SK-N-MC (cell line): ENCODE results near the gene RPL14.

Source experiments
- EZH2 ChIP-seq: fragments of 200-600 bp; sonication (generic); IDR thresholded peaks from one replicate; pipeline ENCODE4 v1.6.1; 2017; ENCODE audit warnings: antibody characterized with exemption
- FOXP2 ChIP-seq: optimal IDR thresholded peaks from 2 replicates; pipeline ENCODE3; 2011; ENCODE audit warnings: mild to moderate bottlenecking, moderate library complexity; ENCODE audit not compliant: insufficient read depth; ENCODE audit errors: extremely low read length, control extremely low read depth
- POLR2AphosphoS5 ChIP-seq: IDR thresholded peaks from 2 replicates; pipeline ENCODE4 v1.6.1; 2012; ENCODE audit warnings: mild to moderate bottlenecking, low read depth, low read length, borderline replicate concordance

GRCh38 chr3:40407611-40408010 is 49.5 kb upstream of the RPL14 start:
- TF ChIP-seq POLR2AphosphoS5 = no peak
- no peak for TF ChIP-seq EZH2
- TF ChIP-seq FOXP2 = no peak
